ENCODE data around the gene ZC3H12D.

- TF ChIP-seq EZH2 (IDR thresholded peaks at IDR 0.05) (no peak), POLR2AphosphoS5 (IDR thresholded peaks at IDR 0.05; ENCODE audit: borderline replicate concordance, low read depth, low read length) (no peak), FOXP2 (optimal IDR thresholded peaks at IDR 0.05; ENCODE audit: control extremely low read depth, extremely low read length, insufficient read depth) (peak; percentile 33)
Observed at GRCh38 chr6:149431905-149432775, 52.7 kb downstream of the ZC3H12D start.
